Spleen (tissue), 7 donors: ENCODE data around the gene TXLNG.

Experiments used
- CTCF ChIP-seq, 11 experiments: fragments of 200-600 bp in 7 of 11; fragments of 450-650 bp in 4 of 11; sonication (generic) in 4 of 11; IDR thresholded peaks in 8 of 11; conservative IDR thresholded peaks in 3 of 11; 1 replicate in 7 of 11; 2 replicates in 4 of 11; pipeline versions ENCODE4 v1.4.0 to v1.8.0; 2016 to 2021; ENCODE audit warnings: antibody characterized with exemption in 11 of 11, inconsistent platforms in 4 of 11, mild to moderate bottlenecking in 1 of 11
- POLR2AphosphoS5 ChIP-seq, 3 donors: sonication (generic); formaldehyde crosslinking; IDR thresholded peaks; one replicate each; pipeline ENCODE4 v1.5.1; 2017; ENCODE audit warnings: antibody characterized with exemption in 3 of 3
- donor health status: DM: no; HTN: no; CAD: no; lungs with moderate emphysema.
- donor health status: DM: no; HTN: no; CAD: no.
- donor health status: DM: no; HTN: no; CAD: no.

GRCh38 chrX:16853537-16853936 lies 67.3 kb downstream of the TXLNG start:
- no peak for TF ChIP-seq CTCF (IDR thresholded peaks at IDR 0.05 in 8 of 11, conservative IDR thresholded peaks at IDR 0.05 in 3 of 11)
- no peak for TF ChIP-seq POLR2AphosphoS5 (IDR thresholded peaks at IDR 0.05)
